Ishikawa (cell line): ENCODE data around the gene TSPAN12.

Experiments
- CEBPB ChIP-seq: IDR thresholded peaks from 2 replicates; pipeline ENCODE4 v1.6.1; 2012
- CREB1 ChIP-seq: IDR thresholded peaks from 2 replicates; pipeline ENCODE4 v1.6.1; 2012; ENCODE audit warnings: low read depth
- EGR1 ChIP-seq: IDR thresholded peaks from 2 replicates; pipeline ENCODE4 v1.6.1; 2012
- EP300 ChIP-seq: IDR thresholded peaks from 2 replicates; pipeline ENCODE4 v1.6.1; 2012; ENCODE audit warnings: borderline replicate concordance
- MAX ChIP-seq: IDR thresholded peaks from 2 replicates; pipeline ENCODE4 v1.6.1; 2012
- RAD21 ChIP-seq: IDR thresholded peaks from 2 replicates; pipeline ENCODE4 v1.6.1; 2012; ENCODE audit warnings: low read depth
- REST ChIP-seq: IDR thresholded peaks from 2 replicates; pipeline ENCODE4 v1.6.1; 2012; ENCODE audit warnings: low read depth, mild to moderate bottlenecking
- TAF1 ChIP-seq: IDR thresholded peaks from 2 replicates; pipeline ENCODE4 v1.6.1; 2012; ENCODE audit warnings: low read depth, mild to moderate bottlenecking
- TCF12 ChIP-seq: IDR thresholded peaks from 2 replicates; pipeline ENCODE4 v1.6.1; 2012; ENCODE audit warnings: low read depth
- TEAD4 ChIP-seq: IDR thresholded peaks from 2 replicates; pipeline ENCODE4 v1.6.1; 2012
- YY1 ChIP-seq: IDR thresholded peaks from 2 replicates; pipeline ENCODE4 v1.6.1; 2012; ENCODE audit warnings: low read depth
- ZBTB7A ChIP-seq: IDR thresholded peaks from 2 replicates; pipeline ENCODE4 v1.6.1; 2012; ENCODE audit warnings: low read depth

GRCh38 chr7:120817851-120818250, 40.1 kb downstream of the TSPAN12 start:
- TF ChIP-seq TEAD4 (no peak), REST (no peak), EGR1 (no peak), CEBPB (no peak), RAD21 (no peak), CREB1 (no peak), TAF1 (no peak), ZBTB7A (no peak), EP300 (no peak), MAX (no peak), TCF12 (no peak), YY1 (no peak)
